Gastrocnemius medialis (tissue), 4 donors: Measurements from ENCODE around the gene BPIFB2.

Experiments
- POLR2A ChIP-seq, 2 donors: fragments of 450-650 bp; IDR thresholded peaks; one replicate each; pipeline ENCODE4 v1.6.1; 2017; ENCODE audit warnings: antibody characterized with exemption in 2 of 2, mild to moderate bottlenecking in 2 of 2, moderate library complexity in 2 of 2
- TF ChIP-seq, protein P1 (sequence below), 5 experiments: fragments of 450-650 bp in 3 of 5; fragments of 200-600 bp in 2 of 5; sonication (generic) in 2 of 5; IDR thresholded peaks in 4 of 5; conservative IDR thresholded peaks in 1 of 5; 1 replicate in 4 of 5; 2 replicates in 1 of 5; pipeline ENCODE4 v1.5.1; 2016 to 2019; ENCODE audit warnings: antibody characterized with exemption in 5 of 5, mild to moderate bottlenecking in 3 of 5, moderate library complexity in 3 of 5

DNA sequence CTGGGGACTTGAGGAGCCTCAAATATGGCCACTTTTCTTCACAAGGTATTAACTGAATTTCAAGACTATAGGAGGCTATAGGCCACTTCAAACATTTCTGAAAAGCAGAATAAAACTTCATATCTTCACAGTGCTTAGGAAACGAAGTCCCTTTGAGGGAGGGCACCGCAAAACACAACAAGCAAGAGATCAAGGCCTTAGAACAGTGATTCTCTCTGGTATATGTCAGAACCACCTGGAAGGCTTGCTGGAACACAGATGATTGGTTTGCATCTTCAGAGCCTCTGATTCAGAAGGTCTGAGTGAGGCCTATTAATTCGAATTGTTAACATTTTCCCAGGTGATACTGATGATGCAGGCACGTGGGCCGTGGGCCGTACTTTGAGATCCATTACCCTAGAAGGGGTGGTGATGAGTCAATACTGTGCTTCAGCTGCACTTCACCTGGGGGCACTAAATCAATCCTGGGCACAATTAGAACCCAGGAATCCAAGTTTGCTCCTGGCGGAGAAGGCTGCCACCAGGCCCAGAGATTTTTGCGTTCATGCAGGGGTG lies 13.9 kb upstream of the BPIFB2 start:
- TF ChIP-seq, protein P1, sequence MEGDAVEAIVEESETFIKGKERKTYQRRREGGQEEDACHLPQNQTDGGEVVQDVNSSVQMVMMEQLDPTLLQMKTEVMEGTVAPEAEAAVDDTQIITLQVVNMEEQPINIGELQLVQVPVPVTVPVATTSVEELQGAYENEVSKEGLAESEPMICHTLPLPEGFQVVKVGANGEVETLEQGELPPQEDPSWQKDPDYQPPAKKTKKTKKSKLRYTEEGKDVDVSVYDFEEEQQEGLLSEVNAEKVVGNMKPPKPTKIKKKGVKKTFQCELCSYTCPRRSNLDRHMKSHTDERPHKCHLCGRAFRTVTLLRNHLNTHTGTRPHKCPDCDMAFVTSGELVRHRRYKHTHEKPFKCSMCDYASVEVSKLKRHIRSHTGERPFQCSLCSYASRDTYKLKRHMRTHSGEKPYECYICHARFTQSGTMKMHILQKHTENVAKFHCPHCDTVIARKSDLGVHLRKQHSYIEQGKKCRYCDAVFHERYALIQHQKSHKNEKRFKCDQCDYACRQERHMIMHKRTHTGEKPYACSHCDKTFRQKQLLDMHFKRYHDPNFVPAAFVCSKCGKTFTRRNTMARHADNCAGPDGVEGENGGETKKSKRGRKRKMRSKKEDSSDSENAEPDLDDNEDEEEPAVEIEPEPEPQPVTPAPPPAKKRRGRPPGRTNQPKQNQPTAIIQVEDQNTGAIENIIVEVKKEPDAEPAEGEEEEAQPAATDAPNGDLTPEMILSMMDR (IDR thresholded peaks at IDR 0.05 in 4 of 5, conservative IDR thresholded peaks at IDR 0.05 in 1 of 5), result no peak
- TF ChIP-seq POLR2A (IDR thresholded peaks at IDR 0.05), result no peak
